Measurements from ENCODE around the gene SRPK1. TPM values are rescaled to one million over a fixed set of nuclear protein-coding genes. Genes with fewer than 3 reads are reported as not detected.
"Not testable (repeated sequence)": the region's sequence is repeated elsewhere in the genome, so short reads cannot be mapped to it uniquely, and the experiment has no call there.

SRPK1 gene
- total RNA-seq, 2 donors from 2014 or later: 19.7 to 24.2 TPM

DNA sequence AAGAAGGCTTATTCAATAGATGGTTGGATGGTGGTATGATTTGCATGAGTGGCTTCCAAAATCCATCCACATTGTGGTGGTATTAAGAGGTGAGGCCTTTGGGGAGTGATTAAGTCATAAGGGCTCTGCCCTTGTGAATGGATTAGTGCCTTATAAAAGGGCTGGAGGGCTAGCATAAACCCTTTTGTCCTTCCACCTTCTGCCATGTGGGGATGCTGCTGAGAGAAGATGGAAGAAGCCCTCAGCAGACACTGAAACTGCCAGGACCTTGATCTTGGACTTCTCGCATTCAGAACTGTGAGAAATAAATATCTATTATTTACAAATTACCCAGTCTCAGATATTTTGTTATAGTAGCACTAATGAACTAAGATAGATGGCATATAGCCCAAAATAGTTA, 27.8 kb upstream of the SRPK1 start:
- no peak for DNase-seq (ENCODE audit: low spot score)
- Histone ChIP-seq H3K9me3 (no peaks in the 10 kb centered on the region), H3K4me3 (no peak overlapping the region), H3K27ac (no peak overlapping the region), H3K4me1 (no peaks in the 10 kb centered on the region), H3K36me3 (no peaks in the 10 kb centered on the region), H3K27me3 (no peaks in the 10 kb centered on the region)
- TF ChIP-seq, protein P1, sequence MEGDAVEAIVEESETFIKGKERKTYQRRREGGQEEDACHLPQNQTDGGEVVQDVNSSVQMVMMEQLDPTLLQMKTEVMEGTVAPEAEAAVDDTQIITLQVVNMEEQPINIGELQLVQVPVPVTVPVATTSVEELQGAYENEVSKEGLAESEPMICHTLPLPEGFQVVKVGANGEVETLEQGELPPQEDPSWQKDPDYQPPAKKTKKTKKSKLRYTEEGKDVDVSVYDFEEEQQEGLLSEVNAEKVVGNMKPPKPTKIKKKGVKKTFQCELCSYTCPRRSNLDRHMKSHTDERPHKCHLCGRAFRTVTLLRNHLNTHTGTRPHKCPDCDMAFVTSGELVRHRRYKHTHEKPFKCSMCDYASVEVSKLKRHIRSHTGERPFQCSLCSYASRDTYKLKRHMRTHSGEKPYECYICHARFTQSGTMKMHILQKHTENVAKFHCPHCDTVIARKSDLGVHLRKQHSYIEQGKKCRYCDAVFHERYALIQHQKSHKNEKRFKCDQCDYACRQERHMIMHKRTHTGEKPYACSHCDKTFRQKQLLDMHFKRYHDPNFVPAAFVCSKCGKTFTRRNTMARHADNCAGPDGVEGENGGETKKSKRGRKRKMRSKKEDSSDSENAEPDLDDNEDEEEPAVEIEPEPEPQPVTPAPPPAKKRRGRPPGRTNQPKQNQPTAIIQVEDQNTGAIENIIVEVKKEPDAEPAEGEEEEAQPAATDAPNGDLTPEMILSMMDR (IDR thresholded peaks at IDR 0.05): no peak

DNA sequence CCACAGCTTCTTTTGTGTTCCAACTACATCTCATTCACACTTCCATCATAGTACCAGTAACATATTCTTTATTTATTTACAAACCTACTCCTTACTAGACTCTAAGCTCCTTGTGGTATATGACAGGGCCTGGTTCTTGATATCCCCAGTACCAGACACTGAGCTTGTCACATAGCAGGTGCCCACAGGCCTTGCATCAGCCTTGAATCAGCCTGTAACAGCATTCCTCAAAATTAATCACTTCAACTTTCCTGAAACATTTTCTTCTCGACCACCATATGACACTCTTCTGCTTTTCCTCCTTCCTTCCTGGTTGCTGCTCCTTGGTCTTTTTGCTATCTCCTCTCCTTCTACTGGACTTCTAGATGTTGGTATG, 24.7 kb upstream of the SRPK1 start:
- Histone ChIP-seq H3K27me3 (no peaks in the 10 kb centered on the region), H3K9me3 (no peaks in the 10 kb centered on the region), H3K36me3 (no peaks in the 10 kb centered on the region), H3K4me3 (no peak overlapping the region), H3K27ac (no peak overlapping the region), H3K4me1 (no peaks in the 10 kb centered on the region)
- TF ChIP-seq, protein P1 (IDR thresholded peaks at IDR 0.05): no peak
- DNase-seq (ENCODE audit: low spot score): no peak

DNA sequence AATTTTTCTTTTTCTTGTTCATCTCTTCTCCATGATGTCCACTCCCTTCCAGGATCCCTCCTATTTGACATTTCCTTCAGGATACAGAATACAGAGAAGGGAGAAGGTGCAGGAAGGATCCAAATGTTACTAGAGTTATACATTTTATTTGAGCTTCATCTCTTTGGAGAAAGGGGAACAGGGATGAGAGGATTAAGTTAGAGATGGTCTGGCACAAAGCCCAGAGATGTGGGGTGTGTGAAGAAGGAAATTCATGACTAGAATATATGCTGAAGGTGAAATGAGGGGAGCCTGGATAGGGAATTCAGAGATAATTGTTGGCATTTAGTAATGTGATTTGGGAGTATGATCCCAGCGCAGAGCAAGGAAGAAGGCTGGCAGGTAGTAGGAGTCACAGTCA, 22.5 kb upstream of the SRPK1 start:
- no peak for DNase-seq (ENCODE audit: low spot score)
- Histone ChIP-seq H3K4me3 (no peak overlapping the region), H3K27ac (no peak overlapping the region), H3K27me3 (no peaks in the 10 kb centered on the region), H3K4me1 (no peaks in the 10 kb centered on the region), H3K36me3 (no peaks in the 10 kb centered on the region), H3K9me3 (no peaks in the 10 kb centered on the region)
- TF ChIP-seq, protein P1 (IDR thresholded peaks at IDR 0.05): no peak

DNA sequence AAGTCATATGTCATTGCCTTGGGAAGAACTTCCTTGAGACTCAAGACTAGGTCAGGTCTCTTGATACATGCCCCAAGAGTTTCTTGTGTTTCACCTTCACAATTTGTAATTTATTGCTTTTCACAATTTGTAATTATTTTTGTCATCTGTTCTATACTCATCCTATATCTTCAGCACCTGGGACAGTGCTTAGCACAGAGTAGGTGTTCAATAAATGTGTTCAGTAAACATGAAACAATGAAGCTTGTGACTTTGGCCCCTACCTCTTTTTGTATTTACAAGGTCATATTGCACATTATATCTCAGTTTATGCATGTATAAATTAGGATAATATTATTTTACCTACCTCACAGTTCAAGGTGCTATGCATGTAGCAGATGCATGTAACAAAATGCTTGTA, 21.5 kb upstream of the SRPK1 start:
- TF ChIP-seq, protein P1 (IDR thresholded peaks at IDR 0.05): no peak
- H3K27me3 ChIP-seq: no peaks in the 10 kb centered on the region
- H3K4me1 ChIP-seq: no peaks in the 10 kb centered on the region
- H3K27ac ChIP-seq: no peak overlapping the region
- H3K4me3 ChIP-seq: no peak overlapping the region
- no peak for DNase-seq (ENCODE audit: low spot score)
- H3K36me3 ChIP-seq: no peaks in the 10 kb centered on the region
- no peaks in the 10 kb centered on the region for H3K9me3 ChIP-seq

DNA sequence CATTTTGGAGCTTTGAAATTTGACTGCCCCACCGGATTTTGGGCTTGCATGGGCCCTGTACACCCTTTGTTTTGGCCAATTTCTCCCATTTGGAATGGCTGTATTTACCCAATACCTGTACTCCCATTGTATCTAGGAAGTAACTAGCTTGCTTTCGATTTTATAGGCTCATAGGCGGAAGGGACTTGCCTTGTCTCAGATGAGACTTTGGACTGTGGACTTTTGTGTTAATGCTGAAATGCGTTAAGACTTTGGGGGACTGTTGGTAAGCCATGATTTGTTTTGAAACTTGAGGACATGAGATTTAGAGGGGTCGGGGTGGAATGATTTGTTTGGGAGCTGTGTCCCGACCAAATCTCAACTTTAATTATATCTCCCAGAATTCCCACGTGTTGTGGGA, 20.3 kb upstream of the SRPK1 start:
- not testable (repeated sequence) for H3K9me3 ChIP-seq; H3K27me3 ChIP-seq; H3K27ac ChIP-seq; H3K4me3 ChIP-seq; H3K36me3 ChIP-seq; H3K4me1 ChIP-seq; DNase-seq (ENCODE audit: low spot score)

DNA sequence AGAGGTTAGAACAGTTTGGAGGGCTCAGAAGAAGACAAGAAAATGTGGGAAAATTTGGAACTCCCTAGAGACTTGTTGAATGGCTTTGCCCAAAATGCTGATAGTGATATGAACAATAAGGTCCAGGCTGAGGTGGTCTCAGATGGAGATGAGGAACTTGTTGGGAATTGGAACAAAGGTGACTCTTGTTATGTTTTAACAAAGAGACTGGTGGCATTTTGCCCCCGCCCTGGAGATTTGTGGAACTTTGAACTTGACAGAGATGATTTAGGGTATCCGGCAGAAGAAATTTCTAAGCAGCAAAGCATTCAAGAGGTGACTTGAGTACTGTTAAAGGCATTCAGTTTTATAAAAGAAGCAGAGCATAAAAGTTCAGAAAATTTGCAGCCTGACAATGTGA, 19.1 kb upstream of the SRPK1 start:
- not testable (repeated sequence) for H3K27me3 ChIP-seq; H3K36me3 ChIP-seq; H3K4me3 ChIP-seq; H3K9me3 ChIP-seq; DNase-seq (ENCODE audit: low spot score); H3K4me1 ChIP-seq; H3K27ac ChIP-seq

DNA sequence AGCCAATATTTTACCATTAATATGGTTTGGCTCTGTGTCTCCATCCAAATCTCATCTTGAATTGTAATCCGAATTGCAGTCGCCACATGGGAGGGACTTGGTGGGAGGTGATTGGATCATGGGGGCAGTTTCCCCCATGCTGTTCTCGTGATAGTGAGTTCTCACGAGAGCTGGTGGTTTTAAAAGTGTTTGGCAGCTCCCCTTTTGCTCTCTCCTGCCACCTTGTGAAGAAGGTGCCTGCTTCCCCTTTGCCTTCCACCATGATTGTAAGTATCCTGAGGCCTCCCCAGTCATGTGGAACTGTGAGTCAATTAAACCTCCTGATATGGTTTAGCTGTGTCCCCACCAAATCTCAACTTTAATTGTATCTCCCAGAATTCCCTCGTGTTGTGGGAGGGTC, 18.4 kb upstream of the SRPK1 start:
- H3K27ac ChIP-seq; DNase-seq (ENCODE audit: low spot score); H3K4me1 ChIP-seq; H3K9me3 ChIP-seq; H3K36me3 ChIP-seq; H3K27me3 ChIP-seq; H3K4me3 ChIP-seq: not testable (repeated sequence)

Data from right atrium auricular region (tissue), 2 donors.